Measurements from ENCODE around the gene ANKRD40. TPM values are rescaled to one million over a fixed set of nuclear protein-coding genes. Genes with fewer than 3 reads are reported as not detected.

The ANKRD40 gene
- total and polyA plus RNA-seq, 10 of the 15 experiments (the other 5 are each of a cell fraction or from before 2014, with no cell fraction given), result 5.9 to 21.7 (median 14.8) TPM

DNA sequence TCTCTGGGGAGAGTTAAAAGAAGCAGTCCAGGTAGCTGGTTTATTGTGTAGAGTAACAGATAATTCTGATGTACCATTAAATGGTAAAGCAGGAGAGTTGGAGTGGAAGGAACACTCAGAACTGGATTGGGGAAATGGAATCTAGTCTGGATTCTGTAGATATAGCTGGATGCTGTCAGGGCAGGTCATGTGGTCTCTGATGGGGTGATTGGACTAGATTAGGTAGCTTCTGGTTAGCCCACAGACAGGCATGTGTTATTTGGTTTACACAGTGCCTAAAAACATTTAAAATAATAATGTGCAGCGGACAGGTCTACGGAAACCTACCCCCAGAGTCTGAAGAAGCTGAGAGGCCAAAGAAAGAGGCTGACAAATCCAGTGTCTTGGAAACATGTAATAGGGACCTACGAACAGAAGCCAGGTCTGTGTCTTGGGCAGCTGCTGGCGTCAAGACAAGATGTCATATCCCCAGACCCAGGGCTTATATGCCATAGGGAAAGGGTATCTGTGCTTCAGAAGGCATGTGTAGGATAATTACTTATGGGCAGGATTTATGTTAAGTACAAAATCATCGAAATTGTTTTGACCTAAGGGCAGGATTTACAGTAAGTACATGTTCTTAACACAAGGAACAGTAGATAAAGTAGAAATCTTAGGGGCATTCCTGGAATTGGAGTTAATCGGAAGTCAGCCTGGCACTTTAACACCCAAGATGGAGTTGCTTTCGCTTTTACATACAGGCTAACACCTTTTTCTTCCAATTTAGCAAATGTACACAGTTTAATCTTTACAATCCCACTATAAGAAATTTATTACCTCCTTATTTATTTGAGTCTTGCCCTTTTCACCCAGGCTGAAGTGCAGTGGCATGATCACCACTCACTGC, 24.1 kb upstream of the ANKRD40 start:
- no peak overlapping the region for H2AFZ ChIP-seq (ENCODE audit: control insufficient read depth, low read depth, low read length)
- no peak overlapping the region for H3K9ac ChIP-seq (ENCODE audit: control insufficient read depth, insufficient read depth, low read length)
- H3K36me3 ChIP-seq (ENCODE audit: control insufficient read depth in 2 of 2, insufficient read depth in 2 of 2, low read length in 1 of 2), result peaks cover 1 to 4% of the 10 kb centered on the region in 2 experiments; a peak in 2 of 4 replicates
- DNase-seq (ENCODE audit: low read depth, low spot score) (no peak), ATAC-seq (peak; percentile 32), FAIRE-seq (no peak)
- ChIA-PET SMC1A (ENCODE audit: uncharacterized antibody, unreplicated experiment) (interaction anchor here (0.7 to 0.8 kb wide), 2 partner anchors 20 to 31 kb away, joined by 3 read pairs; no protein-coding TSS in a partner anchor), POLR2A (interaction anchor here (0.6 kb wide), 1 partner anchor 228 kb away, joined by 3 read pairs; no protein-coding TSS in a partner anchor), CTCF (no interaction called here), RAD21 (ENCODE audit: unreplicated experiment) (no interaction called here)
- in situ Hi-C loops (cut with MboI), result no loop called here
- no peak overlapping the region for H3K4me2 ChIP-seq (ENCODE audit: control insufficient read depth, insufficient read depth)
- H3K27ac ChIP-seq (ENCODE audit: control insufficient read depth, insufficient read depth), result no peak overlapping the region
- 0 out of 2 replicates have a peak, but pooled peaks cover 6% of the 10 kb centered on the region for H3K4me1 ChIP-seq (ENCODE audit: control insufficient read depth, insufficient read depth, low read length)
- H3K4me3 ChIP-seq, result no peak overlapping the region
- BruUV-seq (replicated peaks), result TSS peak; percentile 11
- H4K20me1 ChIP-seq (ENCODE audit: control insufficient read depth, insufficient read depth), result peaks cover 15% of the 10 kb centered on the region; the same call in 1 of the 2 replicates
- H3K79me2 ChIP-seq (ENCODE audit: control insufficient read depth, insufficient read depth, low read length), result peaks cover 90% of the 10 kb centered on the region
- intact Hi-C loops (cut with micrococcal nuclease; ENCODE audit: unreplicated experiment), result no loop called here
- H3K9me3 ChIP-seq (replicated peaks; ENCODE audit: control insufficient read depth, insufficient read depth, low read length), result no peaks in the 10 kb centered on the region
- TF ChIP-seq TBL1XR1 (IDR thresholded peaks at IDR 0.05; ENCODE audit: low read depth, low read length) (no peak), ESRRA (IDR thresholded peaks at IDR 0.05; ENCODE audit: low read length) (no peak), MTA3 (IDR thresholded peaks at IDR 0.05; ENCODE audit: borderline replicate concordance, low read length) (no peak), ZNF274 (IDR thresholded peaks at IDR 0.05; ENCODE audit: insufficient read depth, insufficient read length) (no peak), SPI1 (IDR thresholded peaks at IDR 0.05; ENCODE audit: borderline replicate concordance, insufficient read depth, low read depth, low read length) (no peak), NBN (IDR thresholded peaks at IDR 0.05) (no peak), RBBP5 (conservative IDR thresholded peaks at IDR 0.05) (no peak), POLR2AphosphoS2 (IDR thresholded peaks at IDR 0.05; ENCODE audit: low read depth, low read length) (no peak), NFYB (IDR thresholded peaks at IDR 0.05; ENCODE audit: insufficient read depth, low read depth, low read length) (no peak), JUNB (IDR thresholded peaks at IDR 0.05) (no peak), SRF (IDR thresholded peaks at IDR 0.05; ENCODE audit: low read depth in 2 of 2, low read length in 2 of 2) (no peak)
- TF ChIP-seq, protein P1, sequence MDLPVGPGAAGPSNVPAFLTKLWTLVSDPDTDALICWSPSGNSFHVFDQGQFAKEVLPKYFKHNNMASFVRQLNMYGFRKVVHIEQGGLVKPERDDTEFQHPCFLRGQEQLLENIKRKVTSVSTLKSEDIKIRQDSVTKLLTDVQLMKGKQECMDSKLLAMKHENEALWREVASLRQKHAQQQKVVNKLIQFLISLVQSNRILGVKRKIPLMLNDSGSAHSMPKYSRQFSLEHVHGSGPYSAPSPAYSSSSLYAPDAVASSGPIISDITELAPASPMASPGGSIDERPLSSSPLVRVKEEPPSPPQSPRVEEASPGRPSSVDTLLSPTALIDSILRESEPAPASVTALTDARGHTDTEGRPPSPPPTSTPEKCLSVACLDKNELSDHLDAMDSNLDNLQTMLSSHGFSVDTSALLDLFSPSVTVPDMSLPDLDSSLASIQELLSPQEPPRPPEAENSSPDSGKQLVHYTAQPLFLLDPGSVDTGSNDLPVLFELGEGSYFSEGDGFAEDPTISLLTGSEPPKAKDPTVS (IDR thresholded peaks at IDR 0.05; ENCODE audit: low read depth, low read length), result no peak
- TF ChIP-seq, protein P2, sequence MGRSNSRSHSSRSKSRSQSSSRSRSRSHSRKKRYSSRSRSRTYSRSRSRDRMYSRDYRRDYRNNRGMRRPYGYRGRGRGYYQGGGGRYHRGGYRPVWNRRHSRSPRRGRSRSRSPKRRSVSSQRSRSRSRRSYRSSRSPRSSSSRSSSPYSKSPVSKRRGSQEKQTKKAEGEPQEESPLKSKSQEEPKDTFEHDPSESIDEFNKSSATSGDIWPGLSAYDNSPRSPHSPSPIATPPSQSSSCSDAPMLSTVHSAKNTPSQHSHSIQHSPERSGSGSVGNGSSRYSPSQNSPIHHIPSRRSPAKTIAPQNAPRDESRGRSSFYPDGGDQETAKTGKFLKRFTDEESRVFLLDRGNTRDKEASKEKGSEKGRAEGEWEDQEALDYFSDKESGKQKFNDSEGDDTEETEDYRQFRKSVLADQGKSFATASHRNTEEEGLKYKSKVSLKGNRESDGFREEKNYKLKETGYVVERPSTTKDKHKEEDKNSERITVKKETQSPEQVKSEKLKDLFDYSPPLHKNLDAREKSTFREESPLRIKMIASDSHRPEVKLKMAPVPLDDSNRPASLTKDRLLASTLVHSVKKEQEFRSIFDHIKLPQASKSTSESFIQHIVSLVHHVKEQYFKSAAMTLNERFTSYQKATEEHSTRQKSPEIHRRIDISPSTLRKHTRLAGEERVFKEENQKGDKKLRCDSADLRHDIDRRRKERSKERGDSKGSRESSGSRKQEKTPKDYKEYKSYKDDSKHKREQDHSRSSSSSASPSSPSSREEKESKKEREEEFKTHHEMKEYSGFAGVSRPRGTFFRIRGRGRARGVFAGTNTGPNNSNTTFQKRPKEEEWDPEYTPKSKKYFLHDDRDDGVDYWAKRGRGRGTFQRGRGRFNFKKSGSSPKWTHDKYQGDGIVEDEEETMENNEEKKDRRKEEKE (IDR thresholded peaks at IDR 0.05), result no peak
- TF ChIP-seq, protein P3, sequence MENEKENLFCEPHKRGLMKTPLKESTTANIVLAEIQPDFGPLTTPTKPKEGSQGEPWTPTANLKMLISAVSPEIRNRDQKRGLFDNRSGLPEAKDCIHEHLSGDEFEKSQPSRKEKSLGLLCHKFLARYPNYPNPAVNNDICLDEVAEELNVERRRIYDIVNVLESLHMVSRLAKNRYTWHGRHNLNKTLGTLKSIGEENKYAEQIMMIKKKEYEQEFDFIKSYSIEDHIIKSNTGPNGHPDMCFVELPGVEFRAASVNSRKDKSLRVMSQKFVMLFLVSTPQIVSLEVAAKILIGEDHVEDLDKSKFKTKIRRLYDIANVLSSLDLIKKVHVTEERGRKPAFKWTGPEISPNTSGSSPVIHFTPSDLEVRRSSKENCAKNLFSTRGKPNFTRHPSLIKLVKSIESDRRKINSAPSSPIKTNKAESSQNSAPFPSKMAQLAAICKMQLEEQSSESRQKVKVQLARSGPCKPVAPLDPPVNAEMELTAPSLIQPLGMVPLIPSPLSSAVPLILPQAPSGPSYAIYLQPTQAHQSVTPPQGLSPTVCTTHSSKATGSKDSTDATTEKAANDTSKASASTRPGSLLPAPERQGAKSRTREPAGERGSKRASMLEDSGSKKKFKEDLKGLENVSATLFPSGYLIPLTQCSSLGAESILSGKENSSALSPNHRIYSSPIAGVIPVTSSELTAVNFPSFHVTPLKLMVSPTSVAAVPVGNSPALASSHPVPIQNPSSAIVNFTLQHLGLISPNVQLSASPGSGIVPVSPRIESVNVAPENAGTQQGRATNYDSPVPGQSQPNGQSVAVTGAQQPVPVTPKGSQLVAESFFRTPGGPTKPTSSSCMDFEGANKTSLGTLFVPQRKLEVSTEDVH (IDR thresholded peaks at IDR 0.05; ENCODE audit: low read depth, partially characterized antibody), result no peak
- TF ChIP-seq, protein P4, sequence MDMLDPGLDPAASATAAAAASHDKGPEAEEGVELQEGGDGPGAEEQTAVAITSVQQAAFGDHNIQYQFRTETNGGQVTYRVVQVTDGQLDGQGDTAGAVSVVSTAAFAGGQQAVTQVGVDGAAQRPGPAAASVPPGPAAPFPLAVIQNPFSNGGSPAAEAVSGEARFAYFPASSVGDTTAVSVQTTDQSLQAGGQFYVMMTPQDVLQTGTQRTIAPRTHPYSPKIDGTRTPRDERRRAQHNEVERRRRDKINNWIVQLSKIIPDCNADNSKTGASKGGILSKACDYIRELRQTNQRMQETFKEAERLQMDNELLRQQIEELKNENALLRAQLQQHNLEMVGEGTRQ (IDR thresholded peaks at IDR 0.05; ENCODE audit: borderline replicate concordance, low read depth, low read length), result no peak
- WGBS (ENCODE audit: insufficient coverage, insufficient replicate concordance, low lambda C conversion rate, missing lambda C conversion rate), result 83% methylated on average over 7 of the region's 7 CpGs
- H3K27me3 ChIP-seq (replicated peaks in 1 of 2; ENCODE audit: control insufficient read depth in 2 of 2, insufficient read depth in 2 of 2, low read length in 1 of 2), result no peaks in the 10 kb centered on the region
